Right atrium auricular region (tissue), 2 donors: Measurements from ENCODE around the gene EXOC4. TPM values are rescaled to one million over a fixed set of nuclear protein-coding genes. Genes with fewer than 3 reads are reported as not detected.

Source experiments
- DNase-seq: peaks from one replicate; pipeline ENCODE4 v3.0.0-alpha.2; 2019; ENCODE audit warnings: low spot score
- H3K27ac ChIP-seq, 2 donors: fragments of 200-600 bp; sonication (generic); 1 replicate in 1 of 2; 2 replicates in 1 of 2; pipeline ENCODE4 v1.5.1; 2016 to 2019
- H3K27me3 ChIP-seq, 2 donors: fragments of 200-600 bp; sonication (generic); one replicate each; pipeline versions ENCODE4 v1.5.1 to v1.6.0; 2017 to 2019
- H3K36me3 ChIP-seq: fragments of 200-600 bp; sonication (generic); one replicate; pipeline ENCODE4 v1.5.1; 2016
- H3K4me1 ChIP-seq, 2 donors: fragments of 200-600 bp; sonication (generic); one replicate each; pipeline versions ENCODE4 v1.5.1 to v1.6.0; 2017 to 2019
- H3K4me3 ChIP-seq, 2 donors: fragments of 200-600 bp; sonication (generic); 1 replicate in 1 of 2; 2 replicates in 1 of 2; pipeline ENCODE4 v1.5.1; 2017 to 2019; ENCODE audit warnings: mild to moderate bottlenecking in 1 of 2, moderate library complexity in 1 of 2
- H3K9me3 ChIP-seq, 2 donors: fragments of 200-600 bp; sonication (generic); one replicate each; pipeline ENCODE4 v1.5.1; 2019
- total RNA-seq, 2 donors: library from RNA; depleted of rRNA; stranded (reverse); fragments of >200 nt; gene quantifications; one replicate each; pipeline ENCODE4 v1.1.0, GENCODE V29; 2016
- TF ChIP-seq, protein P1 (sequence below), 2 donors: fragments of 200-600 bp; sonication (generic); IDR thresholded peaks; one replicate each; pipeline ENCODE4 v1.5.1; 2019; ENCODE audit warnings: antibody characterized with exemption in 2 of 2

EXOC4 gene
- total RNA-seq, 2 donors from 2014 or later, result 24.7 to 30.6 TPM

DNA sequence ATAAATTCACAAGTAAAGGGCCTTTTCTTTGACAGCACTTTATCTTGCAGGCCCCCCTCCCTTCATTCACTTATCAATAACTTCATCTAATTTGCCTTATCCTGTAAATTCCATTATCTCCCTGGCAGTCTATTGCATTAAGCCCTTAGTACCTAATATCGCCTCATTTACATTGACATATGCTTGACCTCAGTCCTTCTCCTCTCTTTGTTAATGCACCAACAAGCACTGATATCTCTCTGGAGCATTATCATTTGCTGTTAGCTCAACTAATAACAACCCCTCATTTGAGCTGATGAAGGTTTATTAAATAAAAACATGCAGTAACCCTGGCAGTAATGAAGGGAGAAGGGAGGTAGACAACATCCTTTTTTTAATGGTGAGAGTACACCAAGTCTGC, 46.8 kb downstream of the EXOC4 start:
- Histone ChIP-seq H3K36me3 (no peaks in the 10 kb centered on the region), H3K4me3 (no peak overlapping the region), H3K27ac (no peak overlapping the region), H3K4me1 (peaks cover 0 to 26% of the 10 kb centered on the region in 2 donors), H3K27me3 (no peaks in the 10 kb centered on the region), H3K9me3 (no peaks in the 10 kb centered on the region)
- TF ChIP-seq, protein P1, sequence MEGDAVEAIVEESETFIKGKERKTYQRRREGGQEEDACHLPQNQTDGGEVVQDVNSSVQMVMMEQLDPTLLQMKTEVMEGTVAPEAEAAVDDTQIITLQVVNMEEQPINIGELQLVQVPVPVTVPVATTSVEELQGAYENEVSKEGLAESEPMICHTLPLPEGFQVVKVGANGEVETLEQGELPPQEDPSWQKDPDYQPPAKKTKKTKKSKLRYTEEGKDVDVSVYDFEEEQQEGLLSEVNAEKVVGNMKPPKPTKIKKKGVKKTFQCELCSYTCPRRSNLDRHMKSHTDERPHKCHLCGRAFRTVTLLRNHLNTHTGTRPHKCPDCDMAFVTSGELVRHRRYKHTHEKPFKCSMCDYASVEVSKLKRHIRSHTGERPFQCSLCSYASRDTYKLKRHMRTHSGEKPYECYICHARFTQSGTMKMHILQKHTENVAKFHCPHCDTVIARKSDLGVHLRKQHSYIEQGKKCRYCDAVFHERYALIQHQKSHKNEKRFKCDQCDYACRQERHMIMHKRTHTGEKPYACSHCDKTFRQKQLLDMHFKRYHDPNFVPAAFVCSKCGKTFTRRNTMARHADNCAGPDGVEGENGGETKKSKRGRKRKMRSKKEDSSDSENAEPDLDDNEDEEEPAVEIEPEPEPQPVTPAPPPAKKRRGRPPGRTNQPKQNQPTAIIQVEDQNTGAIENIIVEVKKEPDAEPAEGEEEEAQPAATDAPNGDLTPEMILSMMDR (IDR thresholded peaks at IDR 0.05), result no peak
- DNase-seq, result no peak

GRCh38 chr7:133300088-133300487, 47.2 kb downstream of the EXOC4 start:
- TF ChIP-seq, protein P1 (IDR thresholded peaks at IDR 0.05), result no peak
- Histone ChIP-seq H3K36me3 (no peaks in the 10 kb centered on the region), H3K4me3 (no peak overlapping the region), H3K9me3 (no peaks in the 10 kb centered on the region), H3K4me1 (peaks cover 0 to 26% of the 10 kb centered on the region in 2 donors), H3K27ac (no peak overlapping the region), H3K27me3 (no peaks in the 10 kb centered on the region)
- no peak for DNase-seq

GRCh38 chr7:133300811-133301210, 47.9 kb downstream of the EXOC4 start:
- no peaks in the 10 kb centered on the region for H3K27me3 ChIP-seq
- no peaks in the 10 kb centered on the region for H3K36me3 ChIP-seq
- H3K9me3 ChIP-seq, result no peaks in the 10 kb centered on the region
- peaks cover 0 to 21% of the 10 kb centered on the region in 2 donors for H3K4me1 ChIP-seq
- TF ChIP-seq, protein P1 (IDR thresholded peaks at IDR 0.05), result no peak
- DNase-seq, result no peak
- H3K4me3 ChIP-seq, result no peak overlapping the region
- H3K27ac ChIP-seq, result no peak overlapping the region

- no peaks in the 10 kb centered on the region for H3K36me3 ChIP-seq
- peaks cover 0 to 19% of the 10 kb centered on the region in 2 donors for H3K4me1 ChIP-seq
- no peak overlapping the region for H3K27ac ChIP-seq
- no peak for DNase-seq
- no peak overlapping the region for H3K4me3 ChIP-seq
- TF ChIP-seq, protein P1 (IDR thresholded peaks at IDR 0.05), result no peak
- no peaks in the 10 kb centered on the region for H3K27me3 ChIP-seq
- H3K9me3 ChIP-seq, result no peaks in the 10 kb centered on the region
Measured at GRCh38 chr7:133301444-133301843, 48.6 kb downstream of the EXOC4 start.

DNA sequence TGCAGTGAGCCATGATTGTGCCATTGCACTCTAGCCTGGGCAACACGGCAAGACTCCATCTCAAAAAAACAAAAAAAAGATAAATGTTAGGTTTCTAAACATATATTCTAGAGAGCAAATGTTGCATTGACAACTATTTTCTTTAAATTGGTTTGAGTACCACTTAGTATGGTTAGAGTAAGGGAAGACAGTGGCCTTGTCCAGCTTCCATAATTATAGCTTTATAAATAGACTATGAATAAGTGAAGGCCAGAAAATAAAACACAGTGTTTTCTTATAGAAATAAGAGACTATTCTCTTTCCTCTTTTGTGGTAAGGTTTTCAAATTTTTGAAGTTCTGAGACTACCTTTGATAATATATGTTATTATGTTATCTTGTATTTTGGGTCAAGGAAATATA, 50.5 kb downstream of the EXOC4 start:
- H3K4me1 ChIP-seq, result peaks cover 0 to 19% of the 10 kb centered on the region in 2 donors
- no peak for DNase-seq

DNA sequence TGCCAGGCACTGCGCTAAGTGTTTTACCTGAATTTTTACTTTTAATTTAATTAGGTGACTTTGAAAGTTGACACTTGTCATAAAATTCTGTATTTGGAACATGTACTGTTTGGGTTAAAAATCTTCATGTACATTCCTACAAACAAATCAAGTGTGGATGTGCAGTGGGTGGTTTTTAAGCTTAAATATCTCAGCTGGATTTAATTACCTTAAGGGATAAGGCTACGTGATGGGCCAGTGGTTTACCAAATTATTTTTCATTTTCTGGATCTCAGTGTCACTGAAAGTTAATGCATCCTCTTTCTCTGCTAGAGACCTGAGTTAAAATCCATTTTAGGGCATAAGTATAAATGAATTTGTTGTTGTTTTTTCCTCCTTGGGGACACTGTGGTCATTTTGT, 51.1 kb downstream of the EXOC4 start:
- DNase-seq, result no peak
- peaks cover 0 to 19% of the 10 kb centered on the region in 2 donors for H3K4me1 ChIP-seq
- TF ChIP-seq, protein P1 (IDR thresholded peaks at IDR 0.05), result no peak

More for the DNA sequence above, 50.5 kb downstream of the EXOC4 start:
- no peak overlapping the region for H3K27ac ChIP-seq
- H3K27me3 ChIP-seq, result no peaks in the 10 kb centered on the region
- no peaks in the 10 kb centered on the region for H3K9me3 ChIP-seq
- H3K4me3 ChIP-seq, result no peak overlapping the region
- peaks cover 15% of the 10 kb centered on the region for H3K36me3 ChIP-seq
- TF ChIP-seq, protein P1 (IDR thresholded peaks at IDR 0.05), result no peak

More for the DNA sequence above, 51.1 kb downstream of the EXOC4 start:
- H3K4me3 ChIP-seq, result no peak overlapping the region
- H3K9me3 ChIP-seq, result no peaks in the 10 kb centered on the region
- no peak overlapping the region for H3K27ac ChIP-seq
- H3K27me3 ChIP-seq, result no peaks in the 10 kb centered on the region
- H3K36me3 ChIP-seq, result peaks cover 16% of the 10 kb centered on the region
